A549 (cell line): Measurements from ENCODE around the gene TSR3. TPM values are rescaled to one million over a fixed set of nuclear protein-coding genes. Genes with fewer than 3 reads are reported as not detected.

Source experiments
- ATAC-seq, 2 experiments: fragments of 200-7000 bp in 1 of 2; fragments of >200 bp in 1 of 2; cut with Nextera tagmentation in 1 of 2; cut with Tn5 transposase in 1 of 2; 3 replicates each; pipeline versions ENCODE4 v1.8.0 to v1.9.1; 2018 to 2020; ENCODE audit warnings: mild to moderate bottlenecking in 1 of 2, moderate library complexity in 1 of 2
- CTCF ChIA-PET: fragments of 300-600 bp; sonication (Branson Sonifier 250); formaldehyde crosslinking; extraction: SDS; loops from one replicate; lab custom pipeline; 2021; ENCODE audit warnings: antibody characterized with exemption, inconsistent platforms; lab: Yijun Ruan, JAX
- POLR2A ChIA-PET: fragments of 350-600 bp; formaldehyde crosslinking; extraction: SDS; loops from one replicate; lab custom pipeline; 2021; ENCODE audit warnings: antibody characterized with exemption, inconsistent platforms; lab: Yijun Ruan, JAX
- DNase-seq, 2 experiments: peaks; one replicate each; pipeline versions ENCODE4 v3.0.0 to v3.0.0-alpha.2; 2011 to 2016; ENCODE audit warnings: low read depth in 1 of 2, low spot score in 1 of 2
- FAIRE-seq: peaks from 2 replicates; lab custom pipeline; 2011; peaks lifted over from hg19 to GRCh38; lab: Jason Lieb, UNC
- H3K27ac ChIP-seq, 2 experiments: fragments of >200 bp; sonication (Bioruptor Twin); formaldehyde crosslinking; 3 replicates each; pipeline ENCODE4 v1.5.1; 2016 to 2017
- H3K4me1 ChIP-seq: fragments of >200 bp; sonication (Bioruptor Twin); formaldehyde crosslinking; 3 replicates; pipeline ENCODE4 v1.6.1; 2016
- H3K4me2 ChIP-seq: fragments of >200 bp; sonication (Bioruptor Twin); formaldehyde crosslinking; 3 replicates; pipeline ENCODE4 v1.6.1; 2016
- H3K4me3 ChIP-seq: fragments of >200 bp; sonication (Bioruptor Twin); formaldehyde crosslinking; 3 replicates; pipeline ENCODE4 v1.5.1; 2016
- H3K9me3 ChIP-seq: fragments of >200 bp; sonication (Bioruptor Twin); formaldehyde crosslinking; 3 replicates; pipeline ENCODE4 v1.6.1; 2016
- BCL3 ChIP-seq: fragments of >200 bp; sonication (Bioruptor Twin); formaldehyde crosslinking; IDR thresholded peaks from 3 replicates; pipeline ENCODE4 v1.6.1; 2016
- CBX2 ChIP-seq: fragments of 200-600 bp; sonication (generic); IDR thresholded peaks from 2 replicates; pipeline ENCODE4 v1.6.1; 2016; ENCODE audit warnings: low read depth, mild to moderate bottlenecking, borderline replicate concordance
- CHD2 ChIP-seq: fragments of 150-350 bp; IDR thresholded peaks from 2 replicates; pipeline ENCODE4 v1.6.1; 2014; ENCODE audit warnings: low read length; ENCODE audit not compliant: partially characterized antibody
- CHD4 ChIP-seq: fragments of 200-600 bp; sonication (generic); IDR thresholded peaks from 2 replicates; pipeline ENCODE4 v1.6.1; 2016; ENCODE audit warnings: antibody characterized with exemption, mild to moderate bottlenecking, borderline replicate concordance
- EHMT2 ChIP-seq: fragments of 200-600 bp; sonication (generic); IDR thresholded peaks from 2 replicates; pipeline ENCODE4 v1.6.1; 2016; ENCODE audit warnings: antibody characterized with exemption, low read depth, mild to moderate bottlenecking, moderate library complexity
- ESRRA ChIP-seq: fragments of 150-350 bp; IDR thresholded peaks from 2 replicates; pipeline ENCODE4 v1.6.1; 2014; ENCODE audit warnings: mild to moderate bottlenecking, low read length, borderline replicate concordance
- FOSL2 ChIP-seq, 2 experiments: fragments of 450-650 bp in 1 of 2; fragments of >200 bp in 1 of 2; sonication (Bioruptor Twin) in 1 of 2; formaldehyde crosslinking; IDR thresholded peaks; 2 replicates each; pipeline versions ENCODE4 v1.5.0 to v1.6.1; 2016 to 2020; ENCODE audit warnings: mild to moderate bottlenecking in 1 of 2, moderate library complexity in 1 of 2
- GATA3 ChIP-seq: IDR thresholded peaks from 2 replicates; pipeline ENCODE4 v1.6.1; 2012; ENCODE audit warnings: borderline replicate concordance
- HDAC2 ChIP-seq: fragments of 200-600 bp; sonication (generic); IDR thresholded peaks from 2 replicates; pipeline ENCODE4 v1.6.1; 2016
- JUN ChIP-seq, 2 experiments: fragments of >200 bp; sonication (Bioruptor Twin); formaldehyde crosslinking; IDR thresholded peaks; 2 replicates in 1 of 2; 3 replicates in 1 of 2; pipeline ENCODE4 v1.6.1; 2016 to 2017
- JUNB ChIP-seq: fragments of >200 bp; sonication (Bioruptor Twin); formaldehyde crosslinking; IDR thresholded peaks from 2 replicates; pipeline ENCODE4 v1.6.1; 2016
- MYC ChIP-seq: IDR thresholded peaks from 2 replicates; pipeline ENCODE4 v1.6.1; 2012; ENCODE audit warnings: mild to moderate bottlenecking, inconsistent platforms, low read length, improper control_type of control experiment, borderline replicate concordance
- PHF8 ChIP-seq: fragments of 200-600 bp; sonication (generic); IDR thresholded peaks from 2 replicates; pipeline ENCODE4 v1.6.1; 2016; ENCODE audit warnings: low read depth, mild to moderate bottlenecking, antibody characterized with exemption, moderate library complexity, borderline replicate concordance
- POLR2AphosphoS2 ChIP-seq: conservative IDR thresholded peaks from 2 replicates; pipeline ENCODE4 v1.6.1; 2012; ENCODE audit warnings: low read length, improper control_type of control experiment, inconsistent platforms
- RARB ChIP-seq: fragments of 250-450 bp; sonication (Bioruptor Pico); IDR thresholded peaks from 2 replicates; pipeline ENCODE4 v1.8.0; 2021; ENCODE audit warnings: mild to moderate bottlenecking, moderate library complexity
- ZC3H11A ChIP-seq: fragments of 450-650 bp; IDR thresholded peaks from 2 replicates; pipeline ENCODE4 v1.6.1; 2014; ENCODE audit warnings: antibody characterized with exemption, mild to moderate bottlenecking
- ZFP36 ChIP-seq: fragments of 450-650 bp; IDR thresholded peaks from 2 replicates; pipeline ENCODE4 v1.6.1; 2014; ENCODE audit warnings: borderline replicate concordance; ENCODE audit not compliant: partially characterized antibody
- ZSCAN20 ChIP-seq: fragments of 250-450 bp; sonication (Bioruptor Pico); IDR thresholded peaks from 2 replicates; pipeline ENCODE4 v1.8.0; 2022; ENCODE audit warnings: mild to moderate bottlenecking, moderate library complexity
- WGBS: methylation state at CpG from one replicate; pipeline ENCODE4 v1.1.6; 2017; ENCODE audit errors: missing lambda C conversion rate; 5-methylcytosine and 5-hydroxymethylcytosine counted together
- polyA plus RNA-seq, 4 experiments: library from polyadenylated mRNA; depleted of rRNA in 3 of 4; stranded (reverse); fragments of >200 nt; fragmentation: RNase III in 1 of 4; extraction: RNeasy Plus Mini Kit Qiagen cat#74134 plus additional on column Dnase treatment in 1 of 4; gene quantifications; 2 replicates in 3 of 4; 3 replicates in 1 of 4; pipeline ENCODE4 v1.2.3, GENCODE V29; 2011 to 2017
- TF ChIP-seq, protein P1 (sequence below): fragments of 250-450 bp; sonication (Bioruptor Pico); IDR thresholded peaks from 2 replicates; pipeline ENCODE4 v1.5.0; 2020; ENCODE audit warnings: low read depth, mild to moderate bottlenecking, moderate library complexity
- TF ChIP-seq, protein P2 (sequence below): fragments of 200-600 bp; sonication (generic); IDR thresholded peaks from 2 replicates; pipeline ENCODE4 v1.6.1; 2016; ENCODE audit warnings: antibody characterized with exemption, mild to moderate bottlenecking, moderate library complexity
- TF ChIP-seq, protein P3 (sequence below): fragments of 250-450 bp; sonication (Bioruptor Pico); IDR thresholded peaks from 2 replicates; pipeline ENCODE4 v1.5.0; 2021; ENCODE audit warnings: mild to moderate bottlenecking, moderate library complexity, borderline replicate concordance

TSR3 gene
- polyA plus RNA-seq, 2 of the 4 experiments (the other 2 are of a cell fraction): 32.6 to 52.3 TPM

DNA sequence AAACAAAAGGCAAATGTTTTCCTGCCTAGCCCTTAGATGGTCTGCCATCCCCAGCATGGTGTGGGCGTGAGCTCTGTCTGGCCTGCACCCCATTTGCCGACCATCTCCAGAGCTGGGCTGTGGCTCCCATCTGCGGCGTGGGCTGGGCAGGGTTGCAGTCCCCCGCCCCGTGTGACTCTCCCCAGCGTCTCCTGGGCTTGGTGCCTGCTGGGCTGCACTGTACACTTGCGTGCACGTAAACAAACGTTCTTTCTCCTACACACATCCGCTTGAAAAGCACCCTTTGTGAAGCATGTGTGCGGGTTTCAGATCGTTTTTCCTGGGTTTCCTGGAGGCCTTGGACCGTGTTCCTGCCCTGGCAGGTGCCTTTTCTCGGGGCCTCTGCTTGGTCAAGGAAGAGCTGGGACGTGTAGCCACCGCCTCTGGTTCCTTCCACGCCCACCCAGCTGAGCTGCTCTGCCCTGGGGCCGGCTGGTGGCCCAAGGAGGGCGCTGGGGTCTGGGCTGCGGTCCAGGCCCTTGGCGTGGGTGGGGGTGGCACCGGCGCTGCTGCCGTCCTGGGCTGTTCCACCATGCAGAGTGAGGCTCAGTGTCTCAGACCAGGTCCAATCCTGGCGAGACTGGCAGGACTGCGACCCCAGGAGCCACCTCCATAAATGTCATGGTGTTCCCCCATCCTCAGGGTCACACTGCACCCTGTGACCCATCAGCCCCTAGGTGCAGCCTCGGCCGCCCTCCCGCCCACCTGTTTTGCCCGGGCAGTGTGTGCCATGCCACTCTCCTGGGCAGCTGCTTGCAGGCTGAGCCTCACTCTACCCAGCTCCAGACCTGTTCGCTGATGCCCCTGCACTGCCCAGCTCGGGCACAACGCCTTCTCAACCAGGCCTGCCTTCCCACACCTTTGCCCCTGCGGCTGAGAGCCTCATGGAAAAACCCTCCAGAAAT is 28.1 kb downstream of the TSR3 start:
- H3K9me3 ChIP-seq: no peaks in the 10 kb centered on the region
- WGBS: 91% methylated on average over 33 of the region's 35 CpGs
- POLR2A ChIA-PET: no interaction called here

GRCh38 chr16:1322407-1322806 is 29.3 kb downstream of the TSR3 start:
- no peak for ATAC-seq
- FAIRE-seq: no peak
- POLR2A ChIA-PET: no interaction called here
- TF ChIP-seq ZFP36 (no peak), POLR2AphosphoS2 (no peak), CBX2 (no peak), CHD2 (no peak), RARB (CRISPR knock-in tag) (no peak), ESRRA (no peak), GATA3 (no peak), BCL3 (no peak), MYC (no peak)
- DNase-seq: no peak
- Histone ChIP-seq H3K4me3 (no peak overlapping the region), H3K4me1 (no peaks in the 10 kb centered on the region), H3K4me2 (no peak overlapping the region), H3K27ac (no peak overlapping the region), H3K9me3 (no peaks in the 10 kb centered on the region)
- CTCF ChIA-PET: interaction anchor here (0.6 to 6.1 kb wide), 2 partner anchors 15 to 971 kb away, joined by 3 to 44 read pairs; no protein-coding TSS in a partner anchor
- WGBS: 96% methylated on average over 8 of the region's 8 CpGs

More for the DNA sequence above, 28.1 kb downstream of the TSR3 start:
- Histone ChIP-seq H3K4me3 (no peak overlapping the region), H3K27ac (no peak overlapping the region), H3K4me1 (no peaks in the 10 kb centered on the region), H3K4me2 (no peak overlapping the region)
- FAIRE-seq (no peak), ATAC-seq (peak in 1 of 2 experiments; percentile 5; a peak in 1 of 6 replicates), DNase-seq (no peak)
- CTCF ChIA-PET: interaction anchor here (1.2 to 6.1 kb wide), 4 partner anchors 9 to 40 kb away, joined by 3 to 44 read pairs (median 4); partner anchors contain the start of gene BAIAP3
- no peak for TF ChIP-seq ZFP36
- no peak for TF ChIP-seq HDAC2
- TF ChIP-seq CHD2: no peak
- TF ChIP-seq, protein P1, sequence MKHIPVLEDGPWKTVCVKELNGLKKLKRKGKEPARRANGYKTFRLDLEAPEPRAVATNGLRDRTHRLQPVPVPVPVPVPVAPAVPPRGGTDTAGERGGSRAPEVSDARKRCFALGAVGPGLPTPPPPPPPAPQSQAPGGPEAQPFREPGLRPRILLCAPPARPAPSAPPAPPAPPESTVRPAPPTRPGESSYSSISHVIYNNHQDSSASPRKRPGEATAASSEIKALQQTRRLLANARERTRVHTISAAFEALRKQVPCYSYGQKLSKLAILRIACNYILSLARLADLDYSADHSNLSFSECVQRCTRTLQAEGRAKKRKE (CRISPR knock-in tag): no peak
- TF ChIP-seq CHD4: no peak
- no peak for TF ChIP-seq ZSCAN20 (CRISPR knock-in tag)
- TF ChIP-seq MYC: no peak
- no peak for TF ChIP-seq FOSL2 (IDR thresholded peaks at IDR 0.05)
- TF ChIP-seq FOSL2 (CRISPR knock-in tag; IDR thresholded peaks at IDR 0.05): no peak
- no peak for TF ChIP-seq EHMT2
- no peak for TF ChIP-seq JUNB
- TF ChIP-seq, protein P2, sequence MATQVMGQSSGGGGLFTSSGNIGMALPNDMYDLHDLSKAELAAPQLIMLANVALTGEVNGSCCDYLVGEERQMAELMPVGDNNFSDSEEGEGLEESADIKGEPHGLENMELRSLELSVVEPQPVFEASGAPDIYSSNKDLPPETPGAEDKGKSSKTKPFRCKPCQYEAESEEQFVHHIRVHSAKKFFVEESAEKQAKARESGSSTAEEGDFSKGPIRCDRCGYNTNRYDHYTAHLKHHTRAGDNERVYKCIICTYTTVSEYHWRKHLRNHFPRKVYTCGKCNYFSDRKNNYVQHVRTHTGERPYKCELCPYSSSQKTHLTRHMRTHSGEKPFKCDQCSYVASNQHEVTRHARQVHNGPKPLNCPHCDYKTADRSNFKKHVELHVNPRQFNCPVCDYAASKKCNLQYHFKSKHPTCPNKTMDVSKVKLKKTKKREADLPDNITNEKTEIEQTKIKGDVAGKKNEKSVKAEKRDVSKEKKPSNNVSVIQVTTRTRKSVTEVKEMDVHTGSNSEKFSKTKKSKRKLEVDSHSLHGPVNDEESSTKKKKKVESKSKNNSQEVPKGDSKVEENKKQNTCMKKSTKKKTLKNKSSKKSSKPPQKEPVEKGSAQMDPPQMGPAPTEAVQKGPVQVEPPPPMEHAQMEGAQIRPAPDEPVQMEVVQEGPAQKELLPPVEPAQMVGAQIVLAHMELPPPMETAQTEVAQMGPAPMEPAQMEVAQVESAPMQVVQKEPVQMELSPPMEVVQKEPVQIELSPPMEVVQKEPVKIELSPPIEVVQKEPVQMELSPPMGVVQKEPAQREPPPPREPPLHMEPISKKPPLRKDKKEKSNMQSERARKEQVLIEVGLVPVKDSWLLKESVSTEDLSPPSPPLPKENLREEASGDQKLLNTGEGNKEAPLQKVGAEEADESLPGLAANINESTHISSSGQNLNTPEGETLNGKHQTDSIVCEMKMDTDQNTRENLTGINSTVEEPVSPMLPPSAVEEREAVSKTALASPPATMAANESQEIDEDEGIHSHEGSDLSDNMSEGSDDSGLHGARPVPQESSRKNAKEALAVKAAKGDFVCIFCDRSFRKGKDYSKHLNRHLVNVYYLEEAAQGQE: no peak
- TF ChIP-seq RARB (CRISPR knock-in tag): no peak
- TF ChIP-seq, protein P3, sequence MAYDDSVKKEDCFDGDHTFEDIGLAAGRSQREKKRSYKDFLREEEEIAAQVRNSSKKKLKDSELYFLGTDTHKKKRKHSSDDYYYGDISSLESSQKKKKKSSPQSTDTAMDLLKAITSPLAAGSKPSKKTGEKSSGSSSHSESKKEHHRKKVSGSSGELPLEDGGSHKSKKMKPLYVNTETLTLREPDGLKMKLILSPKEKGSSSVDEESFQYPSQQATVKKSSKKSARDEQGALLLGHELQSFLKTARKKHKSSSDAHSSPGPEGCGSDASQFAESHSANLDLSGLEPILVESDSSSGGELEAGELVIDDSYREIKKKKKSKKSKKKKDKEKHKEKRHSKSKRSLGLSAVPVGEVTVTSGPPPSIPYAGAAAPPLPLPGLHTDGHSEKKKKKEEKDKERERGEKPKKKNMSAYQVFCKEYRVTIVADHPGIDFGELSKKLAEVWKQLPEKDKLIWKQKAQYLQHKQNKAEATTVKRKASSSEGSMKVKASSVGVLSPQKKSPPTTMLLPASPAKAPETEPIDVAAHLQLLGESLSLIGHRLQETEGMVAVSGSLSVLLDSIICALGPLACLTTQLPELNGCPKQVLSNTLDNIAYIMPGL: no peak
- no peak for TF ChIP-seq ZC3H11A
- TF ChIP-seq JUN (IDR thresholded peaks at IDR 0.05): no peak
- no peak for TF ChIP-seq PHF8
